GM12878 (cell line): ENCODE measurements around the gene MMP11. TPM values are rescaled to one million over a fixed set of nuclear protein-coding genes. Genes with fewer than 3 reads are reported as not detected.
"Not testable (repeated sequence)": the region's sequence is repeated elsewhere in the genome, so short reads cannot be mapped to it uniquely, and the experiment has no call there.

Experiments
- ATAC-seq: fragments of 200-7000 bp; cut with Tn5 transposase; 3 replicates; pipeline ENCODE4 v1.9.1; 2020; ENCODE audit warnings: mild to moderate bottlenecking, moderate library complexity
- BruUV-seq: library from RNA; stranded (reverse); fragments of 400-500 nt; replicated peaks from 2 replicates; lab custom pipeline; 2021; lab: Mats Ljungman, UMichigan
- CTCF ChIA-PET: fragments of 300-600 bp; sonication (Branson Sonifier 250); formaldehyde crosslinking; extraction: SDS; loops from one replicate; lab custom pipeline; 2021; ENCODE audit warnings: inconsistent platforms; lab: Yijun Ruan, JAX
- POLR2A ChIA-PET: fragments of 350-600 bp; formaldehyde crosslinking; extraction: SDS; loops from one replicate; lab custom pipeline; 2021; ENCODE audit warnings: inconsistent platforms; lab: Charles Lee
- RAD21 ChIA-PET: fragments of 300-600 bp; sonication (Branson Sonifier 250); formaldehyde crosslinking; loops from one replicate; lab custom pipeline; 2023; ENCODE audit warnings: antibody characterized with exemption; ENCODE audit not compliant: unreplicated experiment; lab: Charles Lee
- SMC1A ChIA-PET: fragments of 300-600 bp; sonication (Branson Sonifier 250); formaldehyde crosslinking; loops from one replicate; lab custom pipeline; 2023; ENCODE audit not compliant: unreplicated experiment, uncharacterized antibody; lab: Charles Lee
- DNase-seq: peaks from one replicate; pipeline ENCODE4 v3.0.0-alpha.2; 2011; ENCODE audit warnings: low read depth, low spot score
- FAIRE-seq: peaks from 3 replicates; lab custom pipeline; 2011; peaks lifted over from hg19 to GRCh38; lab: Jason Lieb, UNC
- H2AFZ ChIP-seq: 2 replicates; pipeline ENCODE4 v1.6.0; 2011; ENCODE audit warnings: low read depth, low read length, control low read depth; ENCODE audit not compliant: control insufficient read depth
- H3K27ac ChIP-seq: 2 replicates; pipeline ENCODE4 v1.5.1; 2011; ENCODE audit warnings: control low read depth; ENCODE audit not compliant: control insufficient read depth, insufficient read depth
- H3K27me3 ChIP-seq, 2 experiments: replicated peaks in 1 of 2; 2 replicates each; pipeline versions ENCODE4 v1.6.0 to v1.6.1; 2011; ENCODE audit warnings: low read length in 1 of 2; ENCODE audit not compliant: control insufficient read depth in 2 of 2, insufficient read depth in 2 of 2
- H3K36me3 ChIP-seq, 2 experiments: 2 replicates each; pipeline ENCODE4 v1.5.1; 2011; ENCODE audit warnings: low read length in 1 of 2; ENCODE audit not compliant: control insufficient read depth in 2 of 2, insufficient read depth in 2 of 2
- H3K4me1 ChIP-seq: 2 replicates; pipeline ENCODE4 v1.6.1; 2011; ENCODE audit warnings: mild to moderate bottlenecking, low read length, moderate library complexity, mixed read lengths; ENCODE audit not compliant: control insufficient read depth, insufficient read depth
- H3K4me2 ChIP-seq: 2 replicates; pipeline ENCODE4 v1.6.0; 2011; ENCODE audit warnings: control low read depth; ENCODE audit not compliant: control insufficient read depth, insufficient read depth
- H3K4me3 ChIP-seq: fragments of 200-600 bp; sonication (generic); 2 replicates; pipeline ENCODE4 v1.5.1; 2016
- H3K79me2 ChIP-seq: 2 replicates; pipeline ENCODE4 v1.6.0; 2011; ENCODE audit warnings: low read length; ENCODE audit not compliant: control insufficient read depth, insufficient read depth
- H3K9ac ChIP-seq: 2 replicates; pipeline ENCODE4 v1.8.0; 2011; ENCODE audit warnings: low read length, control low read depth, mixed read lengths; ENCODE audit not compliant: control insufficient read depth, insufficient read depth
- H3K9me3 ChIP-seq: replicated peaks from 3 replicates; pipeline ENCODE4 v1.5.1; 2011; ENCODE audit warnings: mild to moderate bottlenecking, low read length; ENCODE audit not compliant: control insufficient read depth, insufficient read depth
- H4K20me1 ChIP-seq: 2 replicates; pipeline ENCODE4 v1.6.0; 2011; ENCODE audit not compliant: control insufficient read depth, insufficient read depth
- ATF7 ChIP-seq: fragments of 450-650 bp; IDR thresholded peaks from 2 replicates; pipeline ENCODE4 v1.6.1; 2016; ENCODE audit warnings: low read depth, mild to moderate bottlenecking
- CHD4 ChIP-seq: fragments of 200-600 bp; sonication (generic); IDR thresholded peaks from 2 replicates; pipeline ENCODE4 v1.6.1; 2016; ENCODE audit warnings: mild to moderate bottlenecking
- CTCF ChIP-seq, 3 experiments: IDR thresholded peaks in 2 of 3; conservative IDR thresholded peaks in 1 of 3; 2 replicates each; pipeline ENCODE4 v1.5.1; 2011; ENCODE audit warnings: low read depth in 3 of 3, low read length in 3 of 3, mild to moderate bottlenecking in 3 of 3, control low read depth in 2 of 3, moderate library complexity in 2 of 3, inconsistent platforms in 1 of 3, mixed read lengths in 1 of 3; ENCODE audit not compliant: control insufficient read depth in 2 of 3, insufficient read depth in 1 of 3; ENCODE audit errors: extremely low read depth in 1 of 3
- HDAC6 ChIP-seq: fragments of 200-600 bp; sonication (generic); IDR thresholded peaks from one replicate; pipeline ENCODE4 v1.8.0; 2017; ENCODE audit warnings: antibody characterized with exemption; ENCODE audit not compliant: unreplicated experiment
- KLF5 ChIP-seq: fragments of 450-650 bp; IDR thresholded peaks from 2 replicates; pipeline ENCODE4 v1.6.1; 2014; ENCODE audit warnings: mild to moderate bottlenecking; ENCODE audit not compliant: partially characterized antibody
- MEF2B ChIP-seq: fragments of 450-650 bp; IDR thresholded peaks from 2 replicates; pipeline ENCODE4 v1.6.1; 2018; ENCODE audit warnings: mild to moderate bottlenecking, moderate library complexity; ENCODE audit not compliant: partially characterized antibody, poor library complexity, severe bottlenecking
- MTA2 ChIP-seq: fragments of 450-650 bp; IDR thresholded peaks from 2 replicates; pipeline ENCODE4 v1.6.1; 2016; ENCODE audit warnings: low read depth, mild to moderate bottlenecking, moderate library complexity
- MYC ChIP-seq: IDR thresholded peaks from 2 replicates; pipeline ENCODE4 v1.6.1; 2011; ENCODE audit warnings: mild to moderate bottlenecking, low read length, moderate library complexity, inconsistent platforms; ENCODE audit not compliant: insufficient read depth, insufficient replicate concordance, insufficient read length, severe bottlenecking
- PML ChIP-seq: IDR thresholded peaks from 2 replicates; pipeline ENCODE4 v1.6.1; 2012; ENCODE audit warnings: low read length, inconsistent platforms
- POLR2A ChIP-seq: IDR thresholded peaks from 2 replicates; pipeline ENCODE4 v1.6.1; 2011; ENCODE audit warnings: low read depth, mild to moderate bottlenecking, low read length
- RELA ChIP-seq: fragments of 450-650 bp; IDR thresholded peaks from 2 replicates; pipeline ENCODE4 v1.8.0; 2014; ENCODE audit warnings: borderline replicate concordance; ENCODE audit not compliant: partially characterized antibody
- RELB ChIP-seq: fragments of 450-650 bp; IDR thresholded peaks from 2 replicates; pipeline ENCODE4 v1.6.1; 2017; ENCODE audit warnings: low read depth, mild to moderate bottlenecking, moderate library complexity
- SMC3 ChIP-seq: IDR thresholded peaks from 2 replicates; pipeline ENCODE4 v1.6.1; 2011; ENCODE audit warnings: low read length, improper control_type of control experiment, borderline replicate concordance
- STAT3 ChIP-seq: IDR thresholded peaks from 2 replicates; pipeline ENCODE4 v1.6.1; 2011; ENCODE audit warnings: low read depth, low read length, improper control_type of control experiment
- SUPT20H ChIP-seq: IDR thresholded peaks from 2 replicates; pipeline ENCODE4 v1.6.1; 2011; ENCODE audit warnings: low read depth, mild to moderate bottlenecking, low read length, moderate library complexity, borderline replicate concordance; ENCODE audit not compliant: control insufficient read depth
- WGBS: methylation state at CpG from one replicate; pipeline ENCODE4 v1.1.6; 2016; ENCODE audit warnings: low lambda C conversion rate; ENCODE audit not compliant: insufficient replicate concordance, insufficient coverage; ENCODE audit errors: missing lambda C conversion rate; 5-methylcytosine and 5-hydroxymethylcytosine counted together
- in situ Hi-C: fragments of 300-500 bp; cut with MboI; formaldehyde crosslinking; loops from 9 replicates; pipeline ENCODE4 v1.14.3; 2018; ENCODE audit warnings: mixed read lengths
- intact Hi-C: fragments of 100-400 bp; cut with micrococcal nuclease; formaldehyde crosslinking; loops from one replicate; pipeline ENCODE4 v1.14.2; 2022; ENCODE audit not compliant: unreplicated experiment
- polyA plus RNA-seq, 11 experiments: library from polyadenylated mRNA; depleted of rRNA in 4 of 11; unstranded in 6 of 11; stranded (reverse) in 5 of 11; fragments of >200 nt; fragmentation: Nextera tagmentation in 4 of 11; fragmentation: Illumina TruSeq in 1 of 11; extraction: Ambion mirVana in 4 of 11; extraction: Trizol in 1 of 11; gene quantifications; 1 replicate in 1 of 11; 2 replicates in 10 of 11; pipeline versions ENCODE4 v1.2.1 to v1.2.3, GENCODE V29; 2011 to 2016; ENCODE audit warnings: inconsistent platforms in 2 of 11, missing spikeins in 2 of 11, low read depth in 1 of 11
- total RNA-seq, 4 experiments: library from RNA; depleted of rRNA in 3 of 4; stranded (reverse); fragments of >200 nt in 3 of 4; fragmentation: Illumina TruSeq in 1 of 4; extraction: Trizol in 1 of 4; gene quantifications; 2 replicates each; pipeline versions ENCODE4 v1.2.1 to v1.2.3, GENCODE V29; 2013 to 2021

Gene MMP11
- total and polyA plus RNA-seq, 10 of the 15 experiments (the other 5 are each of a cell fraction or from before 2014, with no cell fraction given), result 0.03 to 1.1 (median 0.31) TPM; not detected in 2

GRCh38 chr22:23728108-23728507 lies 44.5 kb upstream of the MMP11 start:
- RAD21 ChIA-PET, DNase-seq, in situ Hi-C loops, H3K27me3 ChIP-seq, POLR2A ChIA-PET, H3K79me2 ChIP-seq, H3K36me3 ChIP-seq, H3K4me2 ChIP-seq, H3K9ac ChIP-seq, H2AFZ ChIP-seq, H3K27ac ChIP-seq, H3K9me3 ChIP-seq, BruUV-seq, H3K4me3 ChIP-seq, FAIRE-seq, H3K4me1 ChIP-seq, H4K20me1 ChIP-seq, intact Hi-C loops: not testable (repeated sequence)
- ATAC-seq, result peak; percentile 47; the same call in 2 of the 3 replicates
- ChIA-PET SMC1A (interaction anchor here (0.7 to 0.9 kb wide), 2 partner anchors 15 to 25 kb away, joined by 3 read pairs; no protein-coding TSS in a partner anchor), CTCF (interaction anchor here (1.2 kb wide), 1 partner anchor 8 kb away, joined by 4 read pairs; no protein-coding TSS in a partner anchor)
- 16% methylated on average over 4 of the region's 4 CpGs for WGBS

- no peak overlapping the region for H3K9ac ChIP-seq
- ChIA-PET POLR2A (interaction anchor here (0.6 to 0.7 kb wide), 3 partner anchors 29 to 1325 kb away, joined by 3 to 4 read pairs (median 4); no protein-coding TSS in a partner anchor), RAD21 (interaction anchor here (0.7 kb wide), 1 partner anchor 108 kb away, joined by 3 read pairs; no protein-coding TSS in a partner anchor), SMC1A (interaction anchor here (1.4 kb wide), 1 partner anchor 114 kb away, joined by 3 read pairs; no protein-coding TSS in a partner anchor), CTCF (interaction anchor here (0.6 to 1.4 kb wide), 2 partner anchors 12 to 14 kb away, joined by 3 read pairs; no protein-coding TSS in a partner anchor)
- H4K20me1 ChIP-seq, result no peaks in the 10 kb centered on the region
- intact Hi-C loops, result no loop called here
- DNase-seq (no peak), FAIRE-seq (no peak), ATAC-seq (no peak)
- no peaks in the 10 kb centered on the region for H3K36me3 ChIP-seq
- in situ Hi-C loops, result no loop called here
- no peaks in the 10 kb centered on the region for H3K79me2 ChIP-seq
- H3K9me3 ChIP-seq, result no peaks in the 10 kb centered on the region
- BruUV-seq, result no TSS peak
- no peak overlapping the region for H2AFZ ChIP-seq
- H3K27me3 ChIP-seq, result no peaks in the 10 kb centered on the region
- no peak overlapping the region for H3K4me3 ChIP-seq
- no peaks in the 10 kb centered on the region for H3K4me1 ChIP-seq
- H3K27ac ChIP-seq, result no peak overlapping the region
- H3K4me2 ChIP-seq, result no peak overlapping the region
- TF ChIP-seq MYC, result no peak
- no peak for TF ChIP-seq HDAC6
- no peak for TF ChIP-seq RELB
- no peak for TF ChIP-seq MTA2
- TF ChIP-seq MEF2B, result no peak
- no peak for TF ChIP-seq STAT3
- TF ChIP-seq PML, result no peak
- TF ChIP-seq CTCF (IDR thresholded peaks at IDR 0.05 in 2 of 3, conservative IDR thresholded peaks at IDR 0.05 in 1 of 3; ENCODE audit: control insufficient read depth in 2 of 3, extremely low read depth in 1 of 3, insufficient read depth in 1 of 3, low read depth in 3 of 3, low read length in 3 of 3), result no peak
- no peak for TF ChIP-seq POLR2A
- no peak for TF ChIP-seq RELA
- no peak for TF ChIP-seq SUPT20H
- TF ChIP-seq CHD4, result no peak
- TF ChIP-seq ATF7, result no peak
- TF ChIP-seq KLF5, result no peak
- TF ChIP-seq SMC3, result no peak
Measured at GRCh38 chr22:23737696-23738095, 35.0 kb upstream of the MMP11 start.
